ENCODE data around the gene PRSS27. TPM values are rescaled to one million over a fixed set of nuclear protein-coding genes. Genes with fewer than 3 reads are reported as not detected.
"Not testable (repeated sequence)": the region's sequence is repeated elsewhere in the genome, so short reads cannot be mapped to it uniquely, and the experiment has no call there.

The PRSS27 gene
- polyA plus RNA-seq, 4 donors: 0.73 to 1.9 (median 1.0) TPM

GRCh38 chr16:2734844-2735515 lies 15.0 kb upstream of the PRSS27 start:
- DNase-seq (ENCODE audit: low read depth in 4 of 4, low spot score in 3 of 4): no peak

GRCh38 chr16:2728034-2728433 lies 8.0 kb upstream of the PRSS27 start:
- DNase-seq (ENCODE audit: low read depth in 4 of 4, low spot score in 3 of 4): no peak

GRCh38 chr16:2726923-2727322 lies 6.9 kb upstream of the PRSS27 start:
- no peak for DNase-seq (ENCODE audit: low read depth in 4 of 4, low spot score in 3 of 4)

- no peak for DNase-seq (ENCODE audit: low read depth in 4 of 4, low spot score in 3 of 4)
Measured at GRCh38 chr16:2724816-2725348, 4.9 kb upstream of the PRSS27 start.

- no peak for DNase-seq (ENCODE audit: low read depth in 4 of 4, low spot score in 3 of 4)
Measured at GRCh38 chr16:2724088-2724676, 4.2 kb upstream of the PRSS27 start.

- DNase-seq (ENCODE audit: low read depth in 4 of 4, low spot score in 3 of 4): not testable (repeated sequence)
Measured at GRCh38 chr16:2721634-2722173, 1.7 kb upstream of the PRSS27 start.

GRCh38 chr16:2720719-2721633 lies 952 bp upstream of the PRSS27 start:
- peak; percentile 36 to 61 (median 52) for DNase-seq (ENCODE audit: low read depth in 4 of 4, low spot score in 3 of 4)

- DNase-seq (ENCODE audit: low read depth in 4 of 4, low spot score in 3 of 4): no peak
Measured at GRCh38 chr16:2719328-2720063, 528 bp downstream of the PRSS27 start.

GRCh38 chr16:2717383-2718263 lies 2.4 kb downstream of the PRSS27 start:
- no peak for DNase-seq (ENCODE audit: low read depth in 4 of 4, low spot score in 3 of 4)

- no peak for DNase-seq (ENCODE audit: low read depth in 4 of 4, low spot score in 3 of 4)
Measured at GRCh38 chr16:2716948-2717347, 3.1 kb downstream of the PRSS27 start.

- no peak for DNase-seq (ENCODE audit: low read depth in 4 of 4, low spot score in 3 of 4)
Measured at GRCh38 chr16:2715966-2716885, 3.8 kb downstream of the PRSS27 start.

- DNase-seq (ENCODE audit: low read depth in 4 of 4, low spot score in 3 of 4): peak in 3 of 4 donors; percentile 26 to 42 (median 28)
Measured at GRCh38 chr16:2715519-2715918, 4.5 kb downstream of the PRSS27 start.

GRCh38 chr16:2715064-2715463 lies 5.0 kb downstream of the PRSS27 start:
- no peak for DNase-seq (ENCODE audit: low read depth in 4 of 4, low spot score in 3 of 4)

- no peak for DNase-seq (ENCODE audit: low read depth in 4 of 4, low spot score in 3 of 4)
Measured at GRCh38 chr16:2713985-2714774, 5.8 kb downstream of the PRSS27 start.

GRCh38 chr16:2713523-2713922 lies 6.5 kb downstream of the PRSS27 start:
- DNase-seq (ENCODE audit: low read depth in 4 of 4, low spot score in 3 of 4): no peak

- no peak for DNase-seq (ENCODE audit: low read depth in 4 of 4, low spot score in 3 of 4)
Measured at GRCh38 chr16:2712546-2712945, 7.5 kb downstream of the PRSS27 start.

GRCh38 chr16:2712063-2712441 lies 8.0 kb downstream of the PRSS27 start:
- no peak for DNase-seq (ENCODE audit: low read depth in 4 of 4, low spot score in 3 of 4)
